Vagina (tissue), 2 donors: ENCODE results near the gene MAN2A2. TPM values are rescaled to one million over a fixed set of nuclear protein-coding genes. Genes with fewer than 3 reads are reported as not detected.

Source experiments
- DNase-seq, 2 donors: peaks; one replicate each; pipeline ENCODE4 v3.0.0-alpha.2; 2017; ENCODE audit errors: extremely low spot score in 2 of 2
- H3K27ac ChIP-seq: fragments of 200-600 bp; sonication (generic); one replicate; pipeline ENCODE4 v1.5.1; 2019
- H3K27me3 ChIP-seq: fragments of 200-600 bp; sonication (generic); one replicate; pipeline ENCODE4 v1.5.1; 2019
- H3K36me3 ChIP-seq, 2 donors: fragments of 200-600 bp; sonication (generic); one replicate each; pipeline ENCODE4 v1.5.1; 2017 to 2019
- H3K4me1 ChIP-seq: fragments of 200-600 bp; sonication (generic); one replicate; pipeline ENCODE4 v1.5.1; 2019
- H3K4me3 ChIP-seq, 2 donors: fragments of 200-600 bp; sonication (generic); 1 replicate in 1 of 2; 2 replicates in 1 of 2; pipeline ENCODE4 v1.5.1; 2016 to 2019
- H3K9me3 ChIP-seq: fragments of 200-600 bp; sonication (generic); one replicate; pipeline ENCODE4 v1.5.1; 2019
- CTCF ChIP-seq, 3 experiments: fragments of 450-650 bp in 2 of 3; fragments of 200-600 bp in 1 of 3; sonication (generic) in 1 of 3; IDR thresholded peaks; one replicate each; pipeline ENCODE4 v1.5.1; 2017 to 2019; ENCODE audit warnings: antibody characterized with exemption in 3 of 3, mild to moderate bottlenecking in 2 of 3, moderate library complexity in 2 of 3
- POLR2A ChIP-seq, 2 donors: fragments of 450-650 bp; IDR thresholded peaks; one replicate each; pipeline ENCODE4 v1.6.1; 2017; ENCODE audit warnings: antibody characterized with exemption in 2 of 2, mild to moderate bottlenecking in 2 of 2, moderate library complexity in 2 of 2
- POLR2AphosphoS5 ChIP-seq, 2 donors: sonication (generic); formaldehyde crosslinking; IDR thresholded peaks; one replicate each; pipeline ENCODE4 v1.9.0; 2017; ENCODE audit warnings: antibody characterized with exemption in 2 of 2, mild to moderate bottlenecking in 2 of 2, low read depth in 1 of 2; ENCODE audit not compliant: insufficient read depth in 1 of 2
- intact Hi-C: fragments of 100-400 bp; cut with DNase I; formaldehyde crosslinking; loops from one replicate; pipeline ENCODE4 v1.15.1; 2023
- total RNA-seq: library from RNA; depleted of rRNA; stranded (reverse); fragments of >200 nt; gene quantifications from one replicate; pipeline ENCODE4 v1.2.3, GENCODE V29; 2016

MAN2A2 gene
- total RNA-seq, 1 donor from 2014 or later, result 46.7 TPM

- intact Hi-C loops, result no loop called here
- TF ChIP-seq CTCF (IDR thresholded peaks at IDR 0.05) (no peak), POLR2A (IDR thresholded peaks at IDR 0.05) (no peak), POLR2AphosphoS5 (IDR thresholded peaks at IDR 0.05; ENCODE audit: insufficient read depth in 1 of 2, low read depth in 1 of 2) (no peak)
These were observed 7.6 kb downstream of the MAN2A2 start for GRCh38 chr15:90910441-90911301.

GRCh38 chr15:90911302-90911623 is 8.2 kb downstream of the MAN2A2 start:
- intact Hi-C loops, result no loop called here
- Histone ChIP-seq H3K4me1 (no peaks in the 10 kb centered on the region), H3K36me3 (peaks cover 5 to 93% of the 10 kb centered on the region in 2 donors), H3K27me3 (no peaks in the 10 kb centered on the region), H3K27ac (no peak overlapping the region), H3K4me3 (no peak overlapping the region), H3K9me3 (no peaks in the 10 kb centered on the region)
- TF ChIP-seq POLR2A (IDR thresholded peaks at IDR 0.05), result no peak
- TF ChIP-seq POLR2AphosphoS5 (IDR thresholded peaks at IDR 0.05; ENCODE audit: insufficient read depth in 1 of 2, low read depth in 1 of 2), result no peak
- no peak for TF ChIP-seq CTCF (IDR thresholded peaks at IDR 0.05)
- peak in 1 of 2 donors; percentile 58 for DNase-seq

More at GRCh38 chr15:90910441-90911301, 7.6 kb downstream of the MAN2A2 start:
- no peak overlapping the region for H3K4me3 ChIP-seq
- DNase-seq, result no peak
- H3K27ac ChIP-seq, result no peak overlapping the region
- H3K4me1 ChIP-seq, result no peaks in the 10 kb centered on the region
- H3K36me3 ChIP-seq, result peaks cover 5 to 94% of the 10 kb centered on the region in 2 donors
- no peaks in the 10 kb centered on the region for H3K27me3 ChIP-seq
- H3K9me3 ChIP-seq, result no peaks in the 10 kb centered on the region

- peaks cover 5 to 93% of the 10 kb centered on the region in 2 donors for H3K36me3 ChIP-seq
- no peaks in the 10 kb centered on the region for H3K27me3 ChIP-seq
- H3K4me3 ChIP-seq, result no peak overlapping the region
- H3K4me1 ChIP-seq, result no peaks in the 10 kb centered on the region
- DNase-seq, result no peak
- H3K27ac ChIP-seq, result no peak overlapping the region
- intact Hi-C loops, result no loop called here
- no peaks in the 10 kb centered on the region for H3K9me3 ChIP-seq
- TF ChIP-seq POLR2A (IDR thresholded peaks at IDR 0.05), result no peak
- no peak for TF ChIP-seq CTCF (IDR thresholded peaks at IDR 0.05)
- TF ChIP-seq POLR2AphosphoS5 (IDR thresholded peaks at IDR 0.05; ENCODE audit: insufficient read depth in 1 of 2, low read depth in 1 of 2), result no peak
These were observed 9.0 kb downstream of the MAN2A2 start for GRCh38 chr15:90911906-90912769.

GRCh38 chr15:90912770-90913075 is 9.6 kb downstream of the MAN2A2 start:
- Histone ChIP-seq H3K27ac (no peak overlapping the region), H3K27me3 (no peaks in the 10 kb centered on the region), H3K36me3 (peaks cover 5 to 93% of the 10 kb centered on the region in 2 donors), H3K4me3 (no peak overlapping the region), H3K4me1 (no peaks in the 10 kb centered on the region), H3K9me3 (no peaks in the 10 kb centered on the region)
- DNase-seq, result no peak
- intact Hi-C loops, result no loop called here
- no peak for TF ChIP-seq POLR2AphosphoS5 (IDR thresholded peaks at IDR 0.05; ENCODE audit: insufficient read depth in 1 of 2, low read depth in 1 of 2)
- no peak for TF ChIP-seq CTCF (IDR thresholded peaks at IDR 0.05)
- no peak for TF ChIP-seq POLR2A (IDR thresholded peaks at IDR 0.05)
